ENCODE results near the gene XAGE1A.
"Not testable (repeated sequence)": the region's sequence is repeated elsewhere in the genome, so short reads cannot be mapped to it uniquely, and the experiment has no call there.

- TF ChIP-seq, protein P1, sequence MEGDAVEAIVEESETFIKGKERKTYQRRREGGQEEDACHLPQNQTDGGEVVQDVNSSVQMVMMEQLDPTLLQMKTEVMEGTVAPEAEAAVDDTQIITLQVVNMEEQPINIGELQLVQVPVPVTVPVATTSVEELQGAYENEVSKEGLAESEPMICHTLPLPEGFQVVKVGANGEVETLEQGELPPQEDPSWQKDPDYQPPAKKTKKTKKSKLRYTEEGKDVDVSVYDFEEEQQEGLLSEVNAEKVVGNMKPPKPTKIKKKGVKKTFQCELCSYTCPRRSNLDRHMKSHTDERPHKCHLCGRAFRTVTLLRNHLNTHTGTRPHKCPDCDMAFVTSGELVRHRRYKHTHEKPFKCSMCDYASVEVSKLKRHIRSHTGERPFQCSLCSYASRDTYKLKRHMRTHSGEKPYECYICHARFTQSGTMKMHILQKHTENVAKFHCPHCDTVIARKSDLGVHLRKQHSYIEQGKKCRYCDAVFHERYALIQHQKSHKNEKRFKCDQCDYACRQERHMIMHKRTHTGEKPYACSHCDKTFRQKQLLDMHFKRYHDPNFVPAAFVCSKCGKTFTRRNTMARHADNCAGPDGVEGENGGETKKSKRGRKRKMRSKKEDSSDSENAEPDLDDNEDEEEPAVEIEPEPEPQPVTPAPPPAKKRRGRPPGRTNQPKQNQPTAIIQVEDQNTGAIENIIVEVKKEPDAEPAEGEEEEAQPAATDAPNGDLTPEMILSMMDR (IDR thresholded peaks at IDR 0.05): not testable (repeated sequence)
- TF ChIP-seq POLR2A (IDR thresholded peaks at IDR 0.05): not testable (repeated sequence)
Observed at GRCh38 chrX:52541051-52541450, 45.4 kb downstream of the XAGE1A start.
